Activated T-cell treated with anti-CD3 and anti-CD28 coated beads, Interleukin-2, amount 50 U/mL, for 4 hours (primary cell): ENCODE data around the gene CBX6. TPM values are rescaled to one million over a fixed set of nuclear protein-coding genes. Genes with fewer than 3 reads are reported as not detected.
A peak's percentile ranks its signal among the peaks of the same experiment; 100 is the strongest.
"Not testable (repeated sequence)": the region's sequence is repeated elsewhere in the genome, so short reads cannot be mapped to it uniquely, and the experiment has no call there.

Experiments
- ATAC-seq, 2 donors: fragments of 200-7000 bp; cut with Tn5 transposase; one replicate each; pipeline ENCODE4 v1.10.0; 2021
- DNase-seq: peaks from one replicate; pipeline ENCODE4 v3.0.0-alpha.2; 2020
- H3K27me3 Mint-ChIP-seq: one replicate; pipeline ENCODE4 v1.8.0; 2021; ENCODE audit warnings: low read depth, mixed read lengths
- H3K36me3 Mint-ChIP-seq: one replicate; pipeline ENCODE4 v1.8.0; 2022; ENCODE audit warnings: mixed read lengths; ENCODE audit not compliant: insufficient read depth
- H3K4me1 Mint-ChIP-seq: one replicate; pipeline ENCODE4 v1.8.0; 2021; ENCODE audit warnings: low read depth, mixed read lengths
- H3K4me3 Mint-ChIP-seq: one replicate; pipeline ENCODE4 v1.8.0; 2021; ENCODE audit warnings: mild to moderate bottlenecking, moderate library complexity, mixed read lengths
- H3K9me3 Mint-ChIP-seq: one replicate; pipeline ENCODE4 v1.8.0; 2021; ENCODE audit warnings: mixed read lengths
- total RNA-seq, 3 donors: library from RNA; stranded (reverse); gene quantifications; one replicate each; pipeline ENCODE4 v1.2.1, GENCODE V29; 2021

Gene CBX6
- 100 to 1,000 TPM; 192 to 225 (median 207) TPM for total RNA-seq

DNA sequence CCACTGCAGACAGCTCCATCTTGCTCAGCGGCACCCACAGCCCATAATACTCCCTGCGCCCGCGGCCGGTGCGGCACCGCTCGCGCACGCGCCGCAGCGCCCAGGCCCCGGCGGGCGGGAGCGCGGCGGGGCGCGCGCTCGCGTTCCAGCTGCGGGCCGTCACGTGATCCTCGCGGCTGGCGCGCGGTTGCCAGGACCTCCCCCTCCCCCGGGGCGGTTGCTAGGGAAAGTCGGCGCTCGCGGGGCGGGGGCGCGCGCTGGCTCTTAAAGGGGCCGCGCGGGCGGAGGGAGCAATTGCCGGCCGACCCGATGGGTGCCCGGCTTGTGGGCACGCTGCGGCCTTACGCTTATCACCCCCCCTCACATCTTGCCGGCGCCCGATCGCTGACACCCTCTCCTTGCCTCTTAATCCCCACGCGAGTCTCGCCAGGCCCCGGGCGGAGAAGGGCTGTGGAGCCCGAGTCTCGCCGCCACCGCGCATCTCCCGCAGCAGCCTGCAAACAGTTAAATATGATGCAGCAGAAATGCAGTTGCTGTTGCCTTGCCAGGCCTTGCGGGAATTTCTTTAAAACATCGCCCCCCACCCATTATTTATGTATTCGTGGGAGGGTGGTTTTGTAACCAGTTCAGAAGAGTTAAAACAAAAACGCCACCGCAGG lies at the start of gene CBX6:
Gene CBX6, minus strand, starts transcription at position 45 of the 659 bp plus-strand sequence. Its CDS starts 26 bp downstream, at position 19.
- peaks cover 61% of the 10 kb centered on the region for H3K4me1 Mint-ChIP-seq
- H3K27me3 Mint-ChIP-seq = peaks cover 2% of the 10 kb centered on the region
- peaks cover 12% of the 10 kb centered on the region for H3K36me3 Mint-ChIP-seq
- no peaks in the 10 kb centered on the region for H3K9me3 Mint-ChIP-seq
- peak; percentile 94 for DNase-seq
- H3K4me3 Mint-ChIP-seq = peak within 1 kb of the TSS; percentile 94
- ATAC-seq = peak; percentile 61 to 65

- H3K36me3 Mint-ChIP-seq = no peaks in the 10 kb centered on the region
Observed at GRCh38 chr22:38921806-38922205, 49.8 kb upstream of the CBX6 start.

GRCh38 chr22:38921120-38921519 lies 49.1 kb upstream of the CBX6 start:
- Mint-ChIP-seq H3K27me3 (peaks cover 36% of the 10 kb centered on the region), H3K36me3 (no peaks in the 10 kb centered on the region), H3K9me3 (no peaks in the 10 kb centered on the region), H3K4me3 (no peak overlapping the region), H3K4me1 (no peaks in the 10 kb centered on the region)
- DNase-seq = no peak
- no peak for ATAC-seq

More at GRCh38 chr22:38921806-38922205, 49.8 kb upstream of the CBX6 start:
- ATAC-seq (no peak), DNase-seq (no peak)
- Mint-ChIP-seq H3K4me3 (no peak overlapping the region), H3K4me1 (no peaks in the 10 kb centered on the region), H3K27me3 (peaks cover 38% of the 10 kb centered on the region), H3K9me3 (no peaks in the 10 kb centered on the region)

- no peak overlapping the region for H3K4me3 Mint-ChIP-seq
- ATAC-seq = no peak
- no peaks in the 10 kb centered on the region for H3K9me3 Mint-ChIP-seq
- no peaks in the 10 kb centered on the region for H3K4me1 Mint-ChIP-seq
- H3K36me3 Mint-ChIP-seq = no peaks in the 10 kb centered on the region
- no peak for DNase-seq
- H3K27me3 Mint-ChIP-seq = peaks cover 25% of the 10 kb centered on the region
Observed at GRCh38 chr22:38919631-38920190, 47.7 kb upstream of the CBX6 start.

- H3K9me3 Mint-ChIP-seq = no peaks in the 10 kb centered on the region
Observed at GRCh38 chr22:38911434-38911833, 39.4 kb upstream of the CBX6 start.

GRCh38 chr22:38907767-38908166 lies 35.8 kb upstream of the CBX6 start:
- Mint-ChIP-seq H3K9me3 (peaks cover 5% of the 10 kb centered on the region), H3K4me1 (no peaks in the 10 kb centered on the region), H3K4me3 (no peak overlapping the region), H3K27me3 (peaks cover 40% of the 10 kb centered on the region), H3K36me3 (no peaks in the 10 kb centered on the region)
- DNase-seq = no peak
- ATAC-seq = no peak

More at GRCh38 chr22:38911434-38911833, 39.4 kb upstream of the CBX6 start:
- ATAC-seq = no peak
- no peaks in the 10 kb centered on the region for H3K36me3 Mint-ChIP-seq
- no peaks in the 10 kb centered on the region for H3K4me1 Mint-ChIP-seq
- peaks cover 33% of the 10 kb centered on the region for H3K27me3 Mint-ChIP-seq
- no peak for DNase-seq
- no peak overlapping the region for H3K4me3 Mint-ChIP-seq

DNA sequence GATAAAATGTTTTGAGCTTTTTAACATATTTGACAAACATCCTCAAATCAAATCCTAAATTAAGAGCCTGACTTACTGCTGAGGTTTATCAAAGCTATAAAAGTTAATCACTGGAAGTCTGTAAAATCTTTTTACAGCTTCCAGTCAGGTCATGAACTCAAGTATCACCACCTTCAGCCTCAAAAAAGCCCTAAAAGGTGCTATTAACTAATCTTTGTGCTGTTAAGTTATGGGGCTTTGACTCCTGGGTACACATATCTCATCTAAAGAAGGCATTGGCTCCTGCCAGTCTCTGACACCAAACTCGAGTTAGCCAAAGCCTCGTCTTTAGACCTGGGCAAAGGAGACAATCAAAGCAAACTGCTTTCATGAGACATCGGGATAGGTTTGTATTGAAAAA lies 34.0 kb upstream of the CBX6 start:
- no peak overlapping the region for H3K4me3 Mint-ChIP-seq
- H3K36me3 Mint-ChIP-seq = no peaks in the 10 kb centered on the region
- no peaks in the 10 kb centered on the region for H3K4me1 Mint-ChIP-seq
- DNase-seq (no peak), ATAC-seq (no peak)
- H3K9me3 Mint-ChIP-seq = peaks cover 5% of the 10 kb centered on the region
- H3K27me3 Mint-ChIP-seq = peaks cover 38% of the 10 kb centered on the region

DNA sequence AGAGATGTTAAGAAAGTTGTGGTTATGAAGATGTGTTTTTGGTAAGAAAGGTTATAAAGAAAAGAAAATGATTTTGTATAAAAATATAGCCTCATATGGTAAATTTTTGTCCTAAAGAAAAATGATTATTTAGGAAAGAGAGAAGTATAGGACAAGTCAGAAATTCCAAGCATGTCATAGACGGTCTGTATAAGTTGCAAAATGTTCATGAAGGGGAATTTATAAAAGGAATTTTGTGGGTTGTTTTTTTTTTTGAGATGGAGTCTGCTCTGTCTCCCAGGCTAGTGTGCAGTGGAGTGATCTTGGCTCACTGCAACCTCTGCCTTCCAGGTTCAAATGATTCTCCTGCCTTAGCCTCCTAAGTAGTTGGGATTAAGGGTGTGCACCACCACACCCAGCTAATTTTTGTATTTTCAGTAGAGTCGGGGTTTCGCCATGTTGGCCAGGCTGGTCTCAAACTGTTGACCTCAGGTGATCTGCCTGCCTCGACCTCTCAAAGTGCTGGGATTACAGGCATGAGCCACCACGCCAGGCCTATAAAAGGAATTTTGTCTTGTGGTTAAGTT lies 32.1 kb upstream of the CBX6 start:
- not testable (repeated sequence) for H3K4me3 Mint-ChIP-seq, DNase-seq, ATAC-seq, H3K36me3 Mint-ChIP-seq, H3K4me1 Mint-ChIP-seq, H3K9me3 Mint-ChIP-seq
- peaks cover 19% of the 10 kb centered on the region for H3K27me3 Mint-ChIP-seq

DNA sequence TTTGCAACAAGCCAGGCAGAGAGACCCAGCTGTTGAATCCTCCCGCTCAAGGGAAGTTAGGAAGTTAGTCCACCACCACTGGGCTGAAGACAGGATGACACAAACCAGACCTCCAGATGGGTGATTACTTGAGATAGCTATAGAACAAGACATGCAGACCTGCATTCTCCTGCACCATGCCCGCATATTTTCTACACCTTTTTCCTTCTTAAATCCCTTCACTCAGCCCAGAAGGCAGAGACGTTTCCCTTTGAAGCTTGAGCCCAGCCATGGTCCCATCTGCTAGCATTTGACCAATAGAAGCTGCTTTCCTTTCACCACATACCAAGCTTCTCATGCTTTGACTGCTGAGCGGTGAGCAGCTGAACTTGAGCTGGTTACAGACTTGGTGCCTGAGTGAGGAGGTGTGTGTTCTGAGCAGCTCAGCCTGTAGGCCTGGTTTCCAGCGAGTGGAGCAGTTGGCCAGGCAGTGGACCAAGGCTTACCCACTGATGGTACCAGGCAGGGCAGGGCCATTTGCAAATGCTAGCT lies 29.2 kb upstream of the CBX6 start:
- no peaks in the 10 kb centered on the region for H3K4me1 Mint-ChIP-seq
- H3K4me3 Mint-ChIP-seq = no peak overlapping the region
- H3K27me3 Mint-ChIP-seq = peaks cover 9% of the 10 kb centered on the region
- no peaks in the 10 kb centered on the region for H3K36me3 Mint-ChIP-seq
- DNase-seq (no peak), ATAC-seq (no peak)
- peaks cover 5% of the 10 kb centered on the region for H3K9me3 Mint-ChIP-seq

- Mint-ChIP-seq H3K9me3 (peaks cover 5% of the 10 kb centered on the region), H3K27me3 (peaks cover 10% of the 10 kb centered on the region), H3K4me3 (no peak overlapping the region), H3K4me1 (no peaks in the 10 kb centered on the region), H3K36me3 (no peaks in the 10 kb centered on the region)
- no peak for ATAC-seq
- no peak for DNase-seq
Observed at GRCh38 chr22:38900677-38901076, 28.7 kb upstream of the CBX6 start.

- H3K27me3 Mint-ChIP-seq = peaks cover 20% of the 10 kb centered on the region
- ATAC-seq (no peak), DNase-seq (no peak)
- no peak overlapping the region for H3K4me3 Mint-ChIP-seq
- no peaks in the 10 kb centered on the region for H3K9me3 Mint-ChIP-seq
- H3K4me1 Mint-ChIP-seq = no peaks in the 10 kb centered on the region
- no peaks in the 10 kb centered on the region for H3K36me3 Mint-ChIP-seq
Observed at GRCh38 chr22:38891256-38891655, 19.2 kb upstream of the CBX6 start.

DNA sequence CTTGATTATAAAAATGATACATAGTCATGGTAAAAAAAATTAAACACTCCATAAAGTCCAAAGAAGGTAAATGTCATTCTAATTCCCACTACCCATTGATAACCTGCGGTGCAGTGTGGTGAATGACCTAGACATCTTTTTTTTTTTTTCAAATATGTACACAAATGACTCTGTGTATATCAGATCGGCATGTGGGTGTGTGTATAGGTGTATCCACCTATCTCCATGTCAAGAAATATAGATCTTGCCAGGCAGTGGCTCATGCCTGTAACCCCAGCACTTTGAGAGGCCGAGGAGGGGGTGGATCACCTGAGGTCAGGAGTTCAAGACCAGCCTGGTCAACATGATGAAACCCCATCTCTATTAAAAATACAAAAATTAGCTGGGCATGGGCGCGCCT lies 18.4 kb upstream of the CBX6 start:
- H3K9me3 Mint-ChIP-seq = no peaks in the 10 kb centered on the region
- peaks cover 15% of the 10 kb centered on the region for H3K27me3 Mint-ChIP-seq
- no peak overlapping the region for H3K4me3 Mint-ChIP-seq
- ATAC-seq (no peak), DNase-seq (no peak)
- H3K36me3 Mint-ChIP-seq = no peaks in the 10 kb centered on the region
- H3K4me1 Mint-ChIP-seq = no peaks in the 10 kb centered on the region

GRCh38 chr22:38886333-38886732 lies 14.3 kb upstream of the CBX6 start:
- Mint-ChIP-seq H3K9me3 (no peaks in the 10 kb centered on the region), H3K27me3 (peaks cover 4% of the 10 kb centered on the region), H3K36me3 (no peaks in the 10 kb centered on the region), H3K4me1 (peaks cover 22% of the 10 kb centered on the region), H3K4me3 (no peak overlapping the region)
- DNase-seq (no peak), ATAC-seq (no peak)

DNA sequence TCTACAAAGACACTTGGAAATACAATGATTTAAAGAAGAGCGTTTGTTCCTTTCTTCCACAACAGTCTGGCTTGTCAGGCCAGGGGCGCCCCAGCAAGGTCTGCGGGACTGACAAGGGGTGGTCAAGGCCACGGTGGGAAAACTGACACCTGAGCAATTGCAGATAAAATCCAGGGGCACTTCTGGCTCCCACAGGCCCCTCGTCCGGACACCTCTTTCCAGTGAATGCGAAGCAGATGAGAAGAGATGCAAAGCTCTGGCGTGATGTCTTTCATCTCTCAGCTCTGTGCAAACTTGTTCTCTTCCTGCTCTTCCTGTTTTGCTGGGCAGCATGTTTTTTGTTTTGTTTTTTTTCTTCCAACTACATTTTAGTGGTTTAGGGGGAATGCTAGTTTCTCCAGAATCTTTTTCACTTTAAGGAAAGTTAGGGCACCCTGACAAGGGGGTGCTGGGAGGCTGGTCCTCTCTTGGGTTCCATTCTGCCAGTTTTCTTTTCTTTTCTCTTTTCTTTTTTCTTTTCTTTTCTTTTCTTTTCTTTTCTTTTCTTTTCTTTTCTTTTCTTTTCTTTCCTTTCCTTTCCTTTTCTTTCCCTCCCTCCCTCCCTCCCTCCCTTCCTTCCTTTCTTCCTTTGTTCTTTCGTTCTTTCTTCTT lies 11.1 kb upstream of the CBX6 start:
- ATAC-seq (peak in 1 of 2 donors; percentile 27), DNase-seq (no peak)
- Mint-ChIP-seq H3K9me3 (no peaks in the 10 kb centered on the region), H3K27me3 (peaks cover 1% of the 10 kb centered on the region), H3K36me3 (no peaks in the 10 kb centered on the region), H3K4me3 (peak overlapping the region; percentile 17), H3K4me1 (peaks cover 22% of the 10 kb centered on the region)
